ENCODE measurements around the gene ATXN7L1.

ATXN7L1 gene

DNA sequence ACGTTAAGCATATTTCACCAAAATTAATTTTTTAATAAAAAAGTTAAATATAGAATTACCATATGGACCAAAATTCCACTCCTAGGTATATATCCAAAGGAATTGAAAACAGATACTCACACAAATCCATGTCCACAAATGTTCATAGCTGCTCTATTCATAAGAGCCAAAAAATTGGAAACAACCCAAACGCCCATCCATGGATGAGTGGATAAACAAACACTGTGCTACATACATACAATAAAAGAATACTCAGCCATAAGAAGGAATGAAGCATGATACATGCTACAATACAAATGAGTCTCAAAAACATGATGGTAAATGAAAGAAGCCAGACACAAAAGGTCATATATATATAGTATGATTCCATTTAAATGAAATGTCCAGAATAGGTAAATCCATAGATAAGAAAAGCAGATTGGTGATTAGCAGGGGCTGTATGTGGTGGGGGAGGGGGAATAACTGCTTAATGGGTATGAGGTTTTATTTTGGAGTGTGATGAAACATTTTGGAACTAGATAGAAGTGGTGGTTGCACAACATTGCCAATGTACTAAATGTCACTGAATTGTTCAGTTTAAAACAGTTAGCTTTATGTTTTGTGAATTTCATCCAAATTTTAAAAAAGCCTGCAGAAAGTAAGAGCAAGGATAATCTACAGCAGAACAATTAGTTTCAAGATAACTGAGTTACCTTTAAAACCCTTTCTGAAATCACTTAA is 193.9 kb downstream of the ATXN7L1 start:
- in situ Hi-C loops (cut with MboI; ENCODE audit: low sequenced_read_pairs) = no loop called here

DNA sequence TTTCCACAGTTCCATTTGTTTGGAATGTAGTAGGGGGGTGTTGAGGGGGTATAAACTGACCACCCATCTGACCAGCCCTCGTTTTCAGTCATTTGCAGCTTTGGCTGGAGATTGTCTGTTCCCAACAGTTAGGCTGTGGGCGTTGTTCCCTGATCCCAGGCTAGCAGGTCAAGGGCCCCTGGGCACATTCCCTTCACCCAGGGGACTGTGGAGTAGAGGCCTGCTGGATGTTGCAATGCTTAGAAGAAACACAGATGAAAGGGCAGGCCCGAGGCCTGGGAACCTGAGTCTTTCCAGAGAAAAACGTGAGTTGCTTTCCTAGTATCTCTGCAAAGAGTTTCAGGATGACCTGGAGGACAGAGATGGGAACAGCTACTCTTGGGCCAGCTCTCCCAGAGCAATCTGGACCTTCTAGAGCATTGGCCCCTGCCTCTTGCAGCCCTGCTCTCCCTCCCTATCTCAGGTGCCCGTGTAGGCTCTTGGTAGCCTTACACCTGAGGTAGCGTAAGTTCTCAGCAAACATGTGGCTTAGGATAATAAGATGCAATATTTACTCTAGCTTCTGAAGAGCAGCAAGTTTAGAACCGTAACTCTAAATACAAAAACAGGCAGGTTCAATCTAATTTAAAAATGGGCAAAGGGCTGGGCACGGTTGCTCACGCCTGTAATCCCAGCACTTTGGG is 195.8 kb downstream of the ATXN7L1 start:
- in situ Hi-C loops (cut with MboI; ENCODE audit: low sequenced_read_pairs) = no loop called here

DNA sequence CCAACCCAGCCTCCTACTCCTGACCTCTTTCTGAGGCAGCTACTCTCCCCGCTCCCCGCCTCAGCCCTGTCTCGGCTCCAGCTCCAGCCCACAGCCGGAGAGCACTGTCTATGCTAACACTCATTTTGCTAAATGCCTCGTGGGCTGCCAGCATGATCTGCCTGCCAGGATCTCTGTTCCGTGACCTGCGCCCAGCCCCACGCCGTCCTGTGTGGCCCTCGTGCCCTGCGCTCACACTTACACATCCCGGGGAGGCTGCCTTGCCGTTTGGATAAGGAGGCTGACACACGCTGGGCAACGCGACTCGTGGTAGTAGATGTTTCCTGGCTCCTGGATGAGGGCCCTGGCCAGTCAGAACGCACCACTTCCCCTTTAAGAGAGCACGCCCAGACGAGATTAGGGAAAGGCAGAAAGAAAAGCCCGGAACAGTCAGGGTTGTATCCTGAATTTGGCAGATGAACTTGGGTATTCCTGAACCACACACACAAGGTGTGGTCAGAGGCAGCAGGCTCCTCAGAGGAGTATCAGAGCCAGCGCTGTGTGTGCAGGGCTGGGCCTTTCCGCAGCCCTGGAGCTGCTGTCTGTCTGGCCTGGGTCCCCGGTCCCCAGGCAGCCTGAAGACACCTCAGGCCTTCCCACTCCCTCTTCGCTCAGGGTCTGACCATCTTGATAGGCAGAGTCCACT is 197.4 kb downstream of the ATXN7L1 start:
- in situ Hi-C loops (cut with MboI; ENCODE audit: low sequenced_read_pairs) = no loop called here

DNA sequence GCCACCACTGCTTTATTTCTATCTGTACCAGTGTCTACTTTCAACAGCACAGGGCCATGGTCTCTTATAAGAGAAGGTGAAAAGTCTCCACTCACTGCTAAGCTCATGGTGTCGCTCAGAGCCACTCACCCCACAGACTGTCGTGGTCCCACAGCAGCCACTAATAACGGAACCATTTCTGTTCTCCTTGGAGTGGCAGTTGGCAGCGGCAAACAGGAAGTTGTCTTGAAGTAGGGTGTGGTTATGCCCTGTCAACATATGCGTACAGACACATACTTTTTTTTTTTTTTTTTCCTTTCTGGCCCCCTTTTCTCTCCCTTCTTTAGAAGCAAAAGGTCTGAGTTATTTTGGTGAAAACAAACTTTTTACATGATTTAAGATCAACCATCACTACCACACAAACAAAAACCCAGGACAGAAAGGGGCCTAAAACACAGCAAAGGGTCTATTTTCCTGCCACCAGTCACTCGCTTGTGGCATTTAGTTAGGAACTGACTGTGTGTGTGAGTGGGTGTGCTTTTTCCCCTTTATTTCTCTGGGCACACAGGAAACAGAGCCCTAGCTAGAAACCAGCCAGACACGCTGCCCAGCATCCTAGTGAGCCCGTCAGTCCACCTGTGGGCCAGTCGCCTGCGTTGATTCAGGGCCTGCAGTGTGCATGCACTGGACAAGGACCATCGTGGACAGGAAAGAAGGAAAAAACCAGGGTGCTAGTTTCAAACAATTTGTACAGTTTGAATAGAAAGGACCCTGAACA is 198.4 kb downstream of the ATXN7L1 start:
- in situ Hi-C loops (cut with MboI; ENCODE audit: low sequenced_read_pairs) = no loop called here

DNA sequence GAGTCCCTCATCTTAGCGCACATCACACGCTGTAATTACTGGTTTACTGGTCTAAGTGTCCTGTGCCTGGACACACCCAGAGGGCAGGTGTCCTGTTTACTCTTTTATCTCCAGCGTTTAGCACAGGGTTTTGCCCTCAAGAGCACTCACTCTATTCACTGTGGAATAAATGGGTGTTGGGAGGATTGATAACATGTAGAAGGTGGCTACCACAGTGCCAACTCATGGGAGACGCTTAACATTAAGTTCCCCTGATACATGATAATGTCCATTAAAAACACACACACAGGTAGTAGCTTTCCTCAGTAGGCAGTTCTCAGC is 199.0 kb downstream of the ATXN7L1 start:
- in situ Hi-C loops (cut with MboI; ENCODE audit: low sequenced_read_pairs) = no loop called here

DNA sequence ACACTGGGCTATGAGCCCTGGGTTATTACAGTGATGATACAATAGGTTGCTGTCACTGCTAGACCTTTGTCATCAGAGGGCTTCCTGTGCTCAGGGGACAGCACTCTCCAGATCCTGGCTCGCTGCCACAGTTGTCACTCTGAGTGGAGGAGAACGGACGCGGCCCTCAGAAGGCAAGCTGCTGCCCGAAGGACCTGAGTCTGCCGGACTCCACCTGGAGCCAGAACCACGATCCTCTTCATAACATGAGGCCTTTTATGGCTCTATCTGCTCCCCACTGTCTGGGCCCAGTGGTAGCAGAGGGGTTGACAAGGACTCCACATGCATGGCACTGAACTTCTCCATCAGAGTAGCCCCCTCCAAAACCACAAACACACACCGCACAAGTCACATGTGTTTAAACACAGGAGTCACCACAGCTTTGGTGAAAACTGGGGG is 200.4 kb downstream of the ATXN7L1 start:
- in situ Hi-C loops (cut with MboI; ENCODE audit: low sequenced_read_pairs) = no loop called here

DNA sequence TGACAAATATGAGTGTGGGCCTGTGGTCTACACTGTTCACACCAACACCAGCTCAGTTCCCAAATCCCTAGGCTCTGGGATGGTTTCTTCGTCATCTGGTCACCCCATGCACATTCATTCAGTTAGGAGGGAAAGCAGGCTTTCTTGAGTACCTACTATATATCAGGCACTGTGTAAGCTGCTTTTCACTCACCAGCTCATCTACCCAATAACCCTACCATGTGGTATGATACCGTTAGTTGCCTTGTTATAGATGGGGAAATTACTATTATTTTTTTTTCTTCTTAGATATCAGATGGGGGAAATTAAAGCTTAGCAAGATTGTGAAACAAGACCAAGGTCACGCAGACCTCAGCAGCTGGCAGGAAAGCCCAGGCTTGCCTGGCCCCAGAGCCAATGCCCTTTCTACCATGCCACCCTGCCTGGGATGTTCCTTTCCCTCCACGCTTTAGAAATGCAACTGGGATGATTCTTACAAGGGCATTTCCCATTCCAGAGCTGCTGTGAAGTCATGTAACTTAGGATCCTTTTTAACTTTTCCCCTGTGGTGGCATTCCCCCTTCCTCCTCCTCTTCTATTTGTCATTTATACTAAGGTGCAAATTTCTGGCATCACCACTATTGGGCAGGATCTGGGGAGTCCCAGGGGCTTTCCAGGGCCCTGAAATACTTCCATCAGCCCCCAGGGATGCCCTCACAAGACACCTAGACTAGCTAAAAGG is 202.0 kb downstream of the ATXN7L1 start:
- in situ Hi-C loops (cut with MboI; ENCODE audit: low sequenced_read_pairs) = no loop called here

DNA sequence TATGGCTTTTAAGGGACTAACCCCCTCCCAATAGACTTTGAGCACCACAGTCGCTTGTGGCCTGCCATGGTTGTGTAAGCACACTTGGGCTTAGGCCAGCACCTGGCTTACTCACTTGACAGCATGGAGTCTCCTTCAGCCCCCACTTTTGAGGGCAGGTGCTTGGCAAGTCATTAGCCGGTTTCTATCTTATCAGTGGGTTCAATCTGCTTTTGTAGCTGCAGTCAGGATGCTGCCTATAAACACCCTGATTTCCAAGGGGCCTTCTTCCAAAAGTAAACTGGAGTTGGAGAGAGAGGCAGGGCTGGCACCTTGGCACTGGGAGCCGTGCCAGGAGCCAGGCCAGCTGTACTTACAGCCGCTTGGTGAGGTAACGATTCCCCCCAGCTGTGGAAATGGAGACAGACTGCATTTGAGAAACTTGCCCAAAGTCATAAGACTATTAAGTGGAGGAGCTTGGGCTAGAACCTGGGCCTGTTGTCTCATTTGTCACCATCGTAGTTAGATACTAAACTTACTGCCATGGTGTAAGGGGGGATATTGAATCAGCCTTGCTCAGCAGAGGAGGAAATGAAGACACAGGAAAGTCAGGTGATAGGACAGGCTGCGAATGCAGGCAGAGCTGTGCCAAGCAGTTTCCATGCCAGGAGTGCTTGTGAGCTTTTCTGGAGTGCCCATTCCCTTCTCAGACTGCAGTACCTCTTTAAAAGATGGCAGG is 202.9 kb downstream of the ATXN7L1 start:
- in situ Hi-C loops (cut with MboI; ENCODE audit: low sequenced_read_pairs) = no loop called here

DNA sequence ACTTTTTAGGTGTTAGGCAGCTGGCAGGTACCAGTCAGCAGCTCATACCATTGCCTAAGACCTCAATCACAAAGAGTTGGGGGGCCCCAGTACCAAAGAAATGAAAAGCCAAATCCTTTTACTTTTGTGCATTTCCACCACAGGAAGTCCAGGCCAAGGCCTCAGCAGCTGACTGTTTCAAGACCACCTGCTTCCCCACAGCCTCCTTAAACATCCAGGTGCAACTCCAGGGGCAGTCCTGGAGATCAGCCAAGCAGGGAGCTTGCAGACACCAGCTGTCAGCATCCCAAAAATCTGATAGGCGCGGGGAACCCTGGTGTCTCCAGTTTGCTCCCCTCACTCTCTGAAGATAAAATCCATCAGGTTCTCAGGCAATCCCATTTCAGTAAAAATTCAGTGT is 203.6 kb downstream of the ATXN7L1 start:
- in situ Hi-C loops (cut with MboI; ENCODE audit: low sequenced_read_pairs) = no loop called here

DNA sequence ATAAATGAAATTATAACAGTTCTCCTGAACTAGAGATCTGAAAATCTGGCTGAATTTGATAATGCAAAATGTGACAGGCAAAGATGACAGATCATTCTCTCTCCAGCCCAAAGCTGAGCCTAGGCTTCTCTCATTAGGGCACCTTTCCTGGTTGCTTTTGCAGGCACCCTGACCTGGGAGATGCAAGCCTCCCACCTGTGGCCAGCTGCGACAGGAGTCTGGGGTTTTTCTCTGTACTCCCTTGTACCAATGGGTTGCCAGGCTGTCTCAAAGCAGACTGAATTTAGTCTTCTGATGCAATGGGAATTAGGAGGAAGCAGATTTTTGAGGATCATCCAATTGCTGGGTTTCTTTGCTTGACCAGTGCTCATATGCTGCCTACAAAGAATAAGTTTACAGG is 210.1 kb downstream of the ATXN7L1 start:
- in situ Hi-C loops (cut with MboI; ENCODE audit: low sequenced_read_pairs) = no loop called here

DNA sequence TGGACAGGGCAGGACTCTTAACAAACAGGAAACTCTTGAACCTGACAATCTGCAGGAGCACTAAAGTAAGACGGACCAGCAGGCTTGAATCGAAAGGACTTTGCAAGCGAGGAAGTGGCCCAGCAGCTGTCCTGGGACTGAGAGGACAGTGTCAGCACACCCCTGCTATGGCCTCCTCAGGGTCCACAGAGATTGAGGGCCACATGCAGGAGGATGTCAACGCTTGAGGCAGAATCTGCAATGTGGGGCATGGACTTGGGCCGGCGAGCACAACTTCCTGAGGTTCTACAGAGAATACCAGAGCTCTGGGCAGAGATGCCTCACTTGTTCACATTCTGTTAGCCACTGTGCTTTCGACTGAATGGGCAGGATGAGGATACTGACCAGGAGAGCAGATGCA is 210.7 kb downstream of the ATXN7L1 start:
- in situ Hi-C loops (cut with MboI; ENCODE audit: low sequenced_read_pairs) = no loop called here

DNA sequence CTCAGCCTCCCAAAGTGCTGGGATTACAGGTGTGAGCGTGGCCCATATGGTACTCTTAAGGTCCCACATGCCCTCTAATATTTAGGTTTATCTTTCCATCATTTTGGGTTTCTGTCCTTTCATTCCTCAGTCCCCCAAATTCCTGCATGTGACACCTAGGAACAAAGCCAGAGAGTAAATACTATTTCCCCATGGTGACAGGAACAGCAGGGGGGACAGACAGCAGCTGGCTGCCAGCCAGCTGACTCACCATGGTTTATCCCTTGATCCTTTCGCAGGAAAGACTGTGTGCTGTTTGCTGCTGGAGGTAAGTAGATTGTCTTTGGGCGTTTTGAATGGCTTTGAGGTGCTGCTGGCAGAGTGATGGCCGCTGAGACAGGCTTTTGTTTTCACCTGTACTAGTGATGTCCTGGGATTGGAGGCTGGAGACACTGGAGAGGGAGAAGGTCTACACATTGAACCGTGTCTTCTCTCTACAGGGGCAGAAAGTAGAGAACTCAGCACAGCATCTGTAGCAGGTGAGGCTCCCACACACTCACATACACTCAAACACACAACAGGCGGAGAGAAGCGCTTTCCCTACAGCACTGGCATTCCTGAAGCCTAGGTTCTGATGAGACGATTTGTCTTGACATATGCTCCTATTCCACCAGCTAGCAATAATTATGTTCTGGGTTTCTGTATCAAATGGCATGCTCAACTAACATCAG is 211.4 kb downstream of the ATXN7L1 start:
- in situ Hi-C loops (cut with MboI; ENCODE audit: low sequenced_read_pairs) = no loop called here

DNA sequence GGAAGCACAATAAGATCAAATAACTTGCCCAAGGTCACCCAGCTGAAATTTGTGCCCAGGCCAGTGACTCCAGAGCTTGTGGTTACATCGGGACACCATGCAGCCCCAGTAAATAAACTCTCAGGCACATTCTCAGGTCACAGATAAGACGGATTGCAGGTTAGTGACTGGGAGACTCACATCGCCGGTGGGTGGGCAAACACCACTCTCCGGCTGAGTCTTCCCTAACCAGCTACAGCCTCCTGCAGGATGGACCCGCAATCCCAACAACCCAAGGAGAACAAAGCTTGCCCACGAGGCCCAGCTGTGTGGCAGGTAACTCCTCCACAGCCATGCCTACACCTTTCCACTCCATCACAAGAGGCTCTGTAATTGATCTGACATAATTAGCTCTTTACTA is 213.4 kb downstream of the ATXN7L1 start:
- in situ Hi-C loops (cut with MboI; ENCODE audit: low sequenced_read_pairs) = no loop called here

DNA sequence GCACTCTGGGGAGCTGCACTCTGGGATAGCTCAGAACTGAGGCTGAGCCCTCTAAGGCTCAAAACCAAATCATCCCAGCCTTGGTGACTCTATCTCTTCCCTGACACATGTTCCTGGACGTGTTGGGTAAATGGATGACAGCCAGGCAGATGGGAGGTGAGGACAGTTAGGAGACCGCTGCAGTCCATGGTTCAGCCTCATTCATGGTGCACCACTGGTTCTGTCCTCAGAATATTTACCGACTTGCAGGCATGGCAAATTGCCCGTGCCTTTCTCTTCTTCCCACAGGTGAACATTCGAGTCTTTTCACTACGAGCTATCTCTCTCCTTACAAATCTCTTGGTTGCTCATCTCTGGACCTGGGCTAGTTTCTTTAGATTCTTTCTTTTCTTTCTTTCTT is 214.8 kb downstream of the ATXN7L1 start:
- in situ Hi-C loops (cut with MboI; ENCODE audit: low sequenced_read_pairs) = no loop called here

DNA sequence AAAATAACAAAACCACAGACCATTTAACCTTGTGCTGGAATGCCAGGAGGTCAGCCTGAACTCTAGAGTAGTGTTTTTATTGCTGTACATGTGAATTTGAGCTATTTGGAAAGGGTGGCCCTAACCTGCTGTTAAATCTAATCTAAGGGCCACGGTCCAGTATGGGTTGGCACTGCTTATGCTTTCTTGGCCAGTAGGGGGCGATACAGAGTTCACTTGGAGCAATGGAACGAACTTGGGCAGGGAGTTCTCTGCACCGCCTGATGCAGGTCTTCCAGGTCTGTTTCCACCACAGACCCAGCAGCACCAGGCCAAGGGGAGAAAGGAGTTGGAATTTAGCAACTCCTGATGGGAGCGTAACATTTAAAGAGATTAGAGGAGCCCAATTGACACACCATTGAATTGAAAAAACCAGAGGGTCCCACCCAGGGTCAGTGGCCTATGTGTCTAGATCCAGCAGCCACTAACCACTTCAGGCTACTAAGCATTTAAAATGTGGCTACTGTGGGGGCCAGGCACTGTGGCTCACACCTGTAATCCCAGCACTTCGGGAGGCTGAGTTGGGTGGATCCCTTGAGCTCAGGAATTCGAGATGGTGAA is 219.4 kb downstream of the ATXN7L1 start:
- in situ Hi-C loops (cut with MboI; ENCODE audit: low sequenced_read_pairs) = no loop called here

DNA sequence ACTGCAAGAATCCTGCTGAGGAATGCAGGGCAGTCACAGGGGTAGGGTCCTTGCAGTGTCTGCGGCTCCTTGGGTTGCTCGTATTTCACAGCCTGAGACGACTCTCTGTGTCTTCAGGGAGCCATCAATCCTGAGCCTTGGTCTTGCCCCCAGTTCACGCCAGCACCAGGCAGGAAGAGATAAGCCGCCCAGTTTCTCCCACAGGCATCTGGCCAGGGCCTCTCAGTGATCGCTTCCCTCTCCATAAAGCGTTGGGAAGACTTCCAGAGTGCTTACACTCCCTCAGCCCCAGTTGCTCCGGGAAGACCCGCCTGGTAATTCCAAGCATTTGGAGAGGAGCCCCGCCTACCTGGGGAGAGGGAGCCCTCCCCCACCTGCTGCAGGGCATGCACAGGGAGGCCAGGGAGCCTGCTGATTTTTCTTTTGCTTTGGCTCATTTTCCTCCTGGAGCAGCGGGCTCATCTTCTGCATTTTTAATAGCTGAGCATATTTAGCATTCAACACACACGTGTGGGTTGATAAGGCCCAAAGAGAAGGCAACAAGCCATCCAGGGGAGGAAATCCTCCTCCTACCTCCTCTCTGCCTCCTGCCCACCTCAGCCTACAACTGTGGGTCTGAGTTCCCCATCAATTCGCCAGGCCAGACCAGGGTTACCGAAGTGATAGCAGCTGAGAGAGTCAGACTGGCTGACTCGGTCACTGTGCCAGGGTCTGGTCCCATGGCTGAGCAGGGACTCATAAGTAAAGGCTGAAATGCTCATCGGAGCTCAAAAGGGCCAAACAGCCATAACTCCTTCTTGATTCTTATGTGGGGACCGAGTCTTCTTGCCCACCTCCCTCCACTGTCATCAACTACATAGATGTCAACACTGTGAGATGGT is 220.7 kb downstream of the ATXN7L1 start:
- in situ Hi-C loops (cut with MboI; ENCODE audit: low sequenced_read_pairs) = no loop called here

DNA sequence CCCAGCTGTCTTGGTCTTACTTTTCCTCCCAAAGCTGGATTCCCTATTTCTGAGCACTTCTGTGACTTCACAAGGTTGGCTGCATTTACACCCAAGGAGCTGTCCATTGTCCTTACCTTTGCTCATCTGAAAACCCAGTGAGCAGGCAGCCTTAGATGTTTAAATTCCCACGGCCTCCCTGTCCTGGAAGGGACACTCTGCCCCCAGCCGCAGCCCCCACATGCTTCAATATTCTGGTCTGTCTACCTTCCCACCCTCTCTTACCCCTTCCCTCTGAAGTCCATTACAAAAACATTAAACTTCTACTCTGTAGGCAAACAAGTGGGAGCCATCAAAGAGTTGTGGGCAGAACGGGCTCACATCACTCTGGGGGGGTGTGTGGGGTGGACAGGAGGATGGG is 221.3 kb downstream of the ATXN7L1 start:
- in situ Hi-C loops (cut with MboI; ENCODE audit: low sequenced_read_pairs) = no loop called here

DNA sequence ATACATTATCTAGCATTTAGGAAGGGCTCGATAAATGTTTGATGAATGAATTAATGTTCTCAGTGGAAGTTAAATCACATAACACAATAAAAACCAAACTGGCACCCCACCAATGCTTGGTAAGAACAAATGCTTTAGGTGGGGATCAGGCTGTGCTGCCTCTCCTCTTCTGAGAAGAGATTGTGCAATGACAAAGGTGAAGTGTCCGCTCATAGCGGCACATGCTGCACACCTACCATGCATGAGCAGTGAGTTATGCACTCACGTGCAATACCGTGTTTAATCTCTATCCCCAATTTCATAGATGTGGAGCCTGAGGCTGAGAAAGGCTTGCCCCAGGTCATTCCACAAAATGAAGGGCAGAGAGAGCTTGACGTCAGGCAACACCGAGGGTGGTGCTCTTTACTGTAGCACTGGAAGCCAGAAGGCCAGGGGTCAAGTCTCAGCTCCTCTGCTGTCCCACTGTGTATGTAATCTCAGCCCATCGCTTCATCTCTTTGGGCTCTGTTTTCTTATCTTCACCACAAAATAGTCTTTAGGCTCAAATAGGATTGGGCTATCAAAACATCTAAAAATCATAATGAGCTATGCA is 222.2 kb downstream of the ATXN7L1 start:
- in situ Hi-C loops (cut with MboI; ENCODE audit: low sequenced_read_pairs) = no loop called here

Measured in hTERT RPE-1 (cell line).